HG03159 (cell line): ENCODE data around the gene OSER1.
"Not testable (repeated sequence)": the region's sequence is repeated elsewhere in the genome, so short reads cannot be mapped to it uniquely, and the experiment has no call there.

Source experiments
- ATAC-seq: cut with Tn5 transposase; IDR thresholded peaks from one replicate; pipeline ENCODE4 v1.9.1; 2021; ENCODE audit warnings: mild to moderate bottlenecking, moderate library complexity; ENCODE audit not compliant: unreplicated experiment

OSER1 gene

DNA sequence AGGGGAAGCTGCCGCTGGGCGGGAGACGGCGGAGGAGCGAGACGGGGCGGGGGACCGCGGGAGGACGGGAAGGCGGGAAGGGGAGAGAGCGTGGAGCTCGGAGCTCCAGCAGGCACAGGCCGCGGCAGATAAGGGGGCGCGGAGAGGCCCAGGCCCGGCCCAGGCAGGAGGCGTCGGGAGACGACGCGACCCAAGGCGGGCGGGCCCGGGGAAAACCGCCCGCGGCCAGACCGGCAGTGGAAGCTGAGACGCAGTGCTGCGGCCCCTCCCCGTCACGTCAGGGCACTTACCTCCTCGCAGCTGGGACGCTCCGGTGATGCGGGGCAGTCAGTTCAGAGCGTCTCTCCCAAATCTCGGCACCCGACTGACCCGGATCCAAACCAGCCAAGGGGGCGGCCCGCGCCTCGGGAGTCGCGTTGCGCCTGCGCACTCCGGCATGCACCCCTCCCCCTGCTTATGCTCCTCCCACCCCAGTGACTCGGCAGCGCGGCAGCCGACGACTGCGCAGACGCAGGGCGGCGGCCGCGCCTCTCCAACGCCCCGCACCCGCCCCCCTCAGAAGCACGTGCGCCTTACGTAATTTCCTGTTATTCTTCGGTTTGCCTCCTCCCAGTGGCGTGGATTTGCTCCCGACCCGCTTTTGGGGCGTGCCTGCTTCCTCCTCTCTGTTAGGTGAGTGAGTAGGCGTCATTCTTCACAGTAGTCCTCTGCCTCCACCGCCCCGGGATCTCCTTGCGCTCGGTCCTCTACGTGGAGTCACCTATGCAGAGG is at the start of gene OSER1:
TSS of gene OSER1 (minus strand) at position 366 of the 771 bp plus-strand sequence. CDS start 3,814 bp downstream, outside the sequence.
- ATAC-seq: peak; percentile 82

DNA sequence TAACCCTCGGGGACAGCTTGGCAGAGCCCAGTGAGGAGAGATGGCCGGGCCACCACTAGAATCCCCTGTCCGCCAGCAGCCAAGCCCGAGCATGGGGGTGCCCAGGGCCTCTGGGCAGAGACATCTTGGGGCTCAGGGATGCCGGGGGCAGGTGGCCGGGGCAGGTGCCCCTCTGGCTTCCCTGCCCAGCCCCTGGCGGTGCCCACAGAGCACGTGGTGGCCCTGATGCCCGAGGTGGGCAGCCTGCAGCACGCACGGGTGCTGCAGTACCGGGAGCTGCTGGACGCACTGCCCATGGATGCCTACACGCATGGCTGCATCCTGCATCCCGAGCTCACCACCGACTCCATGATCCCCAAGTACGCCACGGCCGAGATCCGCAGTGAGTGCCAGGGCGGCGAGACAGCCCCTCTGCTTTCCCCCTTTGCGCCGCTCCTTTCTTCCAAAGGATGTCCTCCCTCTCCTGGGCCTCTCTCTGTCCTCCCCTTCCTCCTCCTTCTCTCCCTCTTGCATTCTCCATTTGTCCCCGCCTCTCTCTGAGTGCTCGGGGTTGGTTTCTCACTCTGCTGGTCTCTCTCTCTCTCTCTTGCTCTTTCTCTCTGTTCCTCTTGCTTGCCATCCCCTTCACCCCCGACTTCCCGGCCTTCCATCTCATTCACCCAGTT is 47.8 kb upstream of the OSER1 start:
- no peak for ATAC-seq

DNA sequence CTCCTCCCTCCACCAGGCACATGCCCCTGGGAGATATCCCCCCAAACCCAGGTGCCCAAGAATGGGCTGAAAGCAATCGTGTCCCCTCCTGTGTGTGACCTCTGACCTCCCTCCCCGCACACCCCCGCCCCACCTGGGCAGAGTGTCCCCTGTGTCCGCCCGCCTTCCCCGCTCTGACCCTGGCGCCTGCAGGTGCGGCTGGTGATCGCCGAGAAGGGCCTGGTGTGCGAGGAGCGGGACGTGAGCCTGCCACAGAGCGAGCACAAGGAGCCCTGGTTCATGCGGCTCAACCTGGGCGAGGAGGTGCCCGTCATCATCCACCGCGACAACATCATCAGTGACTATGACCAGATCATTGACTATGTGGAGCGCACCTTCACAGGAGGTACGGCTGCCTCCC is 46.4 kb upstream of the OSER1 start:
- ATAC-seq: no peak

DNA sequence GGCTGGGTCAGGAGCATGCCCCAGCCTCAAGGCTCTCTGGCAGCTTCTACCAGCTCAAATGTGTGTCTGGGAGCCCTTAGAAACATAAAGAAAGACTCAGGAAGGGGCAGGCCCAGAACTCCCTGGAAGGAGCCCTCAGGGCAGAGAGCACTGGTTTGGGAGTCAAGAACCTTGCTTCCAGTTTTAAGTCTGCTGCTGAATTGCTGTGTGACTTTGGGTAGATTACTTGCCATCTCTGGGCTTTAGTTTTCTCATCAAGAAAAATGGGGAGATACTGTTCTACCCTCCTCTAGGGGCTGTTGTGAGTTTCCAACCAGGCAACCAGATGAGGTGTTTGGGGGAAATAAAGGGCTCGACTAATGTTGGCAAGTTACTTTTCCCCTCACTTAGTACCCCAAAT is 45.4 kb upstream of the OSER1 start:
- no peak for ATAC-seq

DNA sequence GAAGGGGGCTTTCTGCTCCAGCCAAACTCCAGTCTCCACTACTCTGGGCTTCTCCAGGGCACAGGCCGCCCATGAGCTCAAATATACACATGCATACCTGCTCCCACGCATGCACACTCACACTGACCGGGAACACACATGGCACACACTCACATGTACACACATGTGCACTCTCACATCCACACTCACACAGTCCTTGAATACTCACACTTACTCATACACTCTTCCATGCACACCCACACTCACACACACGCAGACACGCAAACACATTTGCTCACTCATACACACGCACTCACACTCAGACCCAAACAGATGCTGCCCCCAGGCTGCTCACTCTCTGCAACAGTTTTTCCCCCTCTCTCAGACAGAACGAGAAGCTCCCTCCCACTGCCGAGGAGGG is 43.5 kb upstream of the OSER1 start:
- no peak for ATAC-seq

DNA sequence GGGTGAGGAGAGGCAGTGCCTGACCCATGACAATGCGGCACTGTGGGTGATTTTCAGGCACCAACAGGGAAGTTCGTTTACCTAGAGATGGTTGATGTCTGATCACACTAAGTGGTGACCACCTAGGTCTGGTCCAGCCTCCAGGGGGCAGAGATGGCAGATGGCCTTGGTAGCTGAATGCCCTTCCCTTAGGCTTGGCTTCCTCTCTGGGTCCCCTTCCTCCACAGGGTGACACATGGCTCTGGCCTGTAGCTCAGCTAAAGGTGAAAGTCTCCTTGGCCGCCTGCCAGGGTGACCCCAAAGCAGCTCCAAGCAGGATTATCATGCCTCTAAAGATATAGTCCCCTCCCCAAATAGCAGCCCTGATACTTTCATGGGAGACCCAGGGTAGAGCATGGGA is 43.0 kb upstream of the OSER1 start:
- ATAC-seq: no peak

DNA sequence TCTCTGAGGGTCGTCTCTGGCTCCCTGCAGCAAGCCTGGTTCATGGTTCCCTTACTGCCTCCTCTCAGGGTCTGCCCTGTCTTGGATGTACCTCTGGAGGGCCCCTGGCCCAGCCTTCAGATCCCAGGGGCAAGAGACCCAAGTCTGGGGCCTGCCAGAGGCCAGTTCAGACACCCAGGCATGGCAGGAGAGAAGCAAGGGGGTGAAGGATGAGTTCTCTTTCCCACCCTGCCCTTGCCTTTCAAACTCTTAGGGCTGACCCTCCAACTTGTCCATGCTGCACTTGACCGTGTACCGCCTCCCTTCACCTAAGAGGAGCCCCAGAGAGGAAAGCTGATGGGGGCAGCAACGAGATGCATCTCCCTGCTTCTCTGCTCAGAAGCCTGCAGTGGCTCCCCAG is 40.7 kb upstream of the OSER1 start:
- ATAC-seq: no peak

DNA sequence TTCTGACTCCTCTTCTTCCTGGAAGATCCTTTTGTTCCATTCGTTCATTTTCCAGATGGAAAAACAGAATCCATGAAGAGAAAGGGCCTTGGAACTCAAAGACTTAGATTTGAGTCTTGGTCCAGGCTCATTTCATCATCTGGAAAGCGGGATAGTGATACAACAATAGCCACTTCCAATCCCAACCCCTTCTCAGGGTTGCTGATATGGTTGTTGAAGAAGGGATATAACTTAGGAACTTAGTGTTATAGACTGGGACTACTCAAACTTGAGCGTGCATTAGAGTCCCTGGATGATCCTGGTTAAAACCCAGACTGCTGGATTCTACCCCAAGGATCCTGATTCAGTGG is 37.8 kb upstream of the OSER1 start:
- no peak for ATAC-seq

DNA sequence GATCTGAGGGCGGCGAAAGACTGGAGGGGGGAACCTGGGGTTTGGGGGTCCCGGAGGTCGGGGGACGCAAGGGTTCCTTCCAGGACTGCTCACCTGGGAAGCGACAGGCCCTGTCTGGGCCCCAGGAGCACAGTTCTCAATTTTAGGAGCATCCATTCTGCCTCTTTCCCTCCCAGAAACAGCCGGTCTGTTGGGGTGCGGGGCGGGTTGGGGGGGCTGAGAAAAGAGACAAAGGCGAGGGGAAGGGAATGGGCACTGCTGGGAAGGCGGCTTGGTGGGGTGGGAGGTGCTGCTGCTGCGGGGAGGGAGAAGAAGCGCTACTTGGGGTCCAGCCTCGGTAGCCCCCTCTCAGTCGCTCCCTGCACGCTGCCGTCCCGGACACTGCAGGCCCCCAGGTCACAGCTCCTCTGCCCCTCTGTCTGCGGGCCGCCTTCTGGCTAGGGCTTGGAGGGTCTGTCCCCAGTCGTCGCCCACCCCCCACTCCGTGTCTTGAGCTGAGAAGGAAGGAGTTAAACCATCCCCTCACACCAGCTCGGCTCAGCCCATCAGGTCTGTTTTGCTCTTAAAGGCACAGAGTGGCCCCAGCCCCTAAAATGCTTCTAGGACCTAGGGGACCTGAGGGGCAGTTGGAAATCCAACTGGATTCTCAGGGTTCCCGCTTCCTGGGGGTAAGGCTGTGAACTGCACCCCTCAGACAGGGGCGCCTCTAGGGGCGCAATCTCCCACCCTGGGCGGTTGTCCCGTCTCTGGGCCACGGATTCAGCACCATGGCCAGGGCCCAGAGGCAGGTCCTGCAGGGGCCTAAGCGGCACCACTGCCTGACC is 37.2 kb upstream of the OSER1 start:
- no peak for ATAC-seq

DNA sequence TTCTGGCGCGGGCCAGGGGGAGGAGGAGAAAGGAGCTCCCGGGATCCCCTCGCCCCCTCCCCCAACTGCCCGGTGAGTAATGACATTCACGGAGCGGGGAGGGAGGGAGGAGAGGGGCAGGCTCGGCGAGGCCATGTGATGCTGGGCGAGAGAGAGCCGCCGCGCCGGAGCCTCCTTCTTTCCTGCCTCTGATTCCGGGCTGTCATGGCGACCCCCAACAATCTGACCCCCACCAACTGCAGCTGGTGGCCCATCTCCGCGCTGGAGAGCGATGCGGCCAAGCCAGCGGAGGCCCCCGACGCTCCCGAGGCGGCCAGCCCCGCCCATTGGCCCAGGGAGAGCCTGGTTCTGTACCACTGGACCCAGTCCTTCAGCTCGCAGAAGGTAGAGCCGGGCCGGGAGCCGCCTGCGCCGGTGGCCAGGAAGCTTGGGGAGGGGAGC is 36.6 kb upstream of the OSER1 start, which contains the start of gene GDAP1L1:
TSS of gene GDAP1L1 (plus strand) at position 178 of the 441 bp plus-strand sequence. CDS start at position 205, 27 bp downstream.
- no peak for ATAC-seq

DNA sequence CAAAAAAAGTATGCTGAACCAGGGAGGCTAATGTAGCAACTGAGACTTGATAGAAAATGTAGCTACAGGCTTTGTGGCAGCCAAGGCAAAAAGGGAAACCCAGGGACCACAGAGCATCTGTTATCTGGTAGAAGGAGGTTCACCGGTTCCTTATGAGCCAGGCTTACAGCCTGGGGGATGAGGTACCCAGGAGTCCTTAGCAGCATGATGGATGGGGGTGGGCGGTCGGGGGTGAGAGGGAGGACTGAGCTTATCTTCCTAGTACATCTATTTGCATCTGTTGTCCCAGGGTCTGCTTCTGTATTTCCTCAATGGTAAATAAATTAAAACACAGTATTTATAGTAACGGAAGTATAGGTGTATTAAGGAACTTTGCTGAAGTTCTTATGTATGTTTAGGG is 35.4 kb upstream of the OSER1 start:
- ATAC-seq: no peak

DNA sequence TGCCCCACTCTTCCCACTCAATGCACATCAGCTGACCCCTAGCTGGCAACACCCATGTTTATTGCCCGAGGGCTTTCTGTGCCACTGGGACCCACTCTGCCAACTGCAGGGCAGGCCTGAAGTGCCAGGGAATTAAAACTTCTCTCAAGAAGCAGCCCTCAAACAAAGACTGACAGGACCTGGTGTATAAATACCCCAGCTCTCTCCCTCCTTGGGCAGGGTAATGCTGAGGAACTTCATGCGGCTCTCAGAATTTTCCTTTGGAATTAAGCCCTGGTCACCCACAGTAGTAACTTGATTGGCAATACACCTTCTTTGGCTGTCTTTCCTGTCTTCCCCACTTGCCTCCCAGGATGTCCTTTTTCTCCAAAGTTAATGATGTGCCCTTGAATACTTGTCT is 31.2 kb upstream of the OSER1 start:
- ATAC-seq: no peak

DNA sequence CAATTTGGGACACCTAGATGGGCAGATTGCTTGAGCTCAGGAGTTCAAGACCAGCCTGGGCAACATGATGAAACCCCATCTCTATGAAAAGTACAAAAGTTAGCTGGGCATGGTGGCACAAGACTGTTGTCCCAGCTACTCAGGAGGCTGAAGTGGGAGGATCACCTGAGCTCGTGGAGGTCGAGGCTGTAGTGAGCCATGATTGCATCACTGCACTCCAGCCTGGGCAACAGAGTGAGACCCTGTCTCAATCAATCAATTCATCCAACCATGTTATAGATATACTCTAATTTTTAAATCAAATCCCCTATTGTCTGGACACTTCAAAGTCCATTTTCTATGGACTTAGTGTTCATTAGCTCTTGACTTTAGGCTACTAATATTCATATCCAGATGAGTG is 26.3 kb upstream of the OSER1 start:
- ATAC-seq: not testable (repeated sequence)

DNA sequence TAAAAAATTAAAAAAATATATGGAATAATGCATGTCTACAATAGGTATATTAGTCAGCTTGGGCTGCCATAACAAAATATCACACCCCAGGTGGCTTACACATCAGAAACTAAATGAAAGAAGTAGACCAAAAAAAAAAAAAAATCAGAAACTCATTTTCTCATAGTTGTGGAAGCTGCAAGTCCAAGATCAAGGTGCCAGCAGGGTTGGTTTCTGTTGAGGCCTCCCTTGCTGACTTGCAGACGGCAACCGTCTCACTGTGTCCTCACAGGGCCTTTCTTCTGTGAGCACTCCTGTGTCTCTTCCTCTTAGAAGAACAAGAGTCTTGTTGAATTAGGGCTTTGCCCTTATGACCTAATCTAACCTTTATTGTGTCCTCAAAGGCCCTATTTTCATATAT is 25.1 kb upstream of the OSER1 start:
- no peak for ATAC-seq

DNA sequence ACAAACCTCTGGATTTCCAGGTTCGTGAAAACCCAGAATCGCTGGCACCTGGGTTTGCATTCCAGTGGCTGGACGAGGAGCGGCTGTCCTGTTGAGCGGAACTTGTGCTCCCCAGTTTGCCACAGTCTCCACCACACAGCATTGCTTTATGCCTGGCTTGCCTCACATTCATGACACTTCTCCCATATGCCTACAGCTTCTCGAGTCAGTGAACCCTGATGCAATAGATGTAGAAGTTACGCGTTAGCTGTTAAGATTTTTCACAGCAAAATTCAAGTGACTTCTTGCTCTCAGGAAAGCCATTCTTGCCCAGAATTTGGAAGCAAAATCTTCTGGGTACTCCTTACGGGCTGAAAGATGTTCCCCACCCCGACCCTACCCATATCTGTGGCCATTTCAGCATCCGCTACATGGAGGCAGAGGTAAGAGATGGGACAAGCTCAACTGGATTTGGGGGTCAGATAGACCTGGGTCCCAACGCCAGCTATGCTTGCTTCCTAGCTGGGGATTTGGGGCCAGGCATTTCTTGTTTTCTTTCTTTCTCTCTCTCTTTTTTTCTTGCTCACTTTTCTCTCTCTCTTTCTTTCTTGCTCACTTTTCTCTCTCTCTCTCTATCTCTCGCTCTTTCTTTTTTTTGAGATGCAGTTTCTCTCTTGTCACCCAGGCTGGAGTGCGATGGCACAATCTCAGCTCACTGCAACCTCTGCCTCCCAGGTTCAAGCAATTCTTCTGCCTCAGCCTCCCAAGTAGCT is 24.2 kb upstream of the OSER1 start:
- ATAC-seq: no peak

DNA sequence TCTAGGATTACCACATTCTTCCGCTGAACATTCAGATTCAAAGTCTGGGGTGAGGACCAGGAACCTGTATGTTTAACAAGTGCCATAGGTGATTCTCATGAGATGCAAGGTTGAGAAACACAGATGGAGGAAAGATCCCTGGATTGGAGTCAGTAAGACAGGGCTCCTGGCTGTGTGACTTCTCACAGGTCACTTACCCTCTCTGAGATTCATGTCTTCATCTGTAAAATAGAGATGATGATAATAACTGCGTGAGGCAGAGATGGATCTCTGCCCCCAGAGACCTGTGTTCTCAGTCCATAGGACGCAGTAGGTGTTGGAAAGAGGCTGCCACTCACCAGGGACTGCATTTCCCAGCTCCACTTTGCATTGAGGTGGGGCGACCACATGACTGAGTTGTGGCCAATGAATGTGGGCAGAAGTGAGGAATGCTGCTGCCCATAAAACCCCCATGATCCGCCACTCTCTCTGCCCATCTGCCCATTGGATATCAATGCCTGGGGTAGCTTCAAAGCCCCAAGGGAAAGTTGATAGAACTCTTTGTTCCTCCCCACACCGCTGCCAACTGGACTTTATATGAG is 23.0 kb upstream of the OSER1 start:
- ATAC-seq: no peak

DNA sequence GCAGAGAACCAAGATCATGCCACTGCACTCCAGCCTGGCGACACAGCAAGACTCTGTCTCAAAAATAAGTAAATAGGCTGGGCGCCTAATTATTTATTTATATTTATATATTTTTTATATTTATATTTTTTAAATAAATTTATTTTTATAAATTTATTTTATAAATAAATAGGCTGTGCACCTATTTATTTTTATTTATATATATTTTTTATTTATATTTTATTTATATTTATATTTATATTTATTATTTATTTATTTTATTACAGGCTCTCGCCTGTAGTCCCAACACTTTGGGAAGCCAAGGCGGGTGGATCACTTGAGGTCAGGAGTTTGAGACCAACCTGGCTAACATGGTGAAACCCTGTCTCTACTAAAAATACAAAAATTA is 21.9 kb upstream of the OSER1 start:
- ATAC-seq: not testable (repeated sequence)

DNA sequence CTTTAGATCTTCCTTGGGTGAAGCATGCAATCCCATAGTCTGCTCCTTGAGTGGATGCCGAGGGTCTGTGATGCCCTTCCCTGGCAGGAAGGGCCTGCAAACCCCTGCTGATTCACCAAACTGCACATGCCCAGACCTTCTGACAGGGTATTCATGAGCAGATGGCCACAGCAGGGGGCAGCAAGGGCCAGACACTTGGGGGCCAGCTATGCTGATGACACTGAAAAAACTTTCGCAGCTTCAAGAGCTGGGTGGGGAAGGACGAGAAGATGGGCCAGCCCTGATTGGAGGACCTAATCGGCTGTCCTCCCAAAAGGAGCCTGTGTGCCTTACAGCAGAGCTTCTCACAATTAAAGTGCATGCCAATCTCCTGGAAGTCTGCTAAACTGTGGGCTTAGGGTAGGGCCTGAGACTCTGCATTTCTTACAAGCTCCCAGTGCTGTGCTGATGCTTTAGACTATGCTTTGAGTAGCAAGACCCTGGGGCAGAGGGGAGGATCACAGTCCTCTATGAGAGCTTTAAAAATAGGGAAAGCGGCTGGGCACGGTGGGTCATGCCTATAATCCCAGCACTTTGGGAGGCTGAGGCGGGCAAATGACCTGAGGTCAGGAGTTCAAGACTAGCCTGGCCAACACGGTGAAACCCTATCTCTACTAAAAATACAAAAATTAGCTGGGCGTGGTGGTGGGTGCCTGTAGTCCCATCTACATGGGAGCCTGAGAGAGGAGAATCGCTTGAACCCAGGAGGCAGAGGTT is 21.3 kb upstream of the OSER1 start:
- no peak for ATAC-seq

DNA sequence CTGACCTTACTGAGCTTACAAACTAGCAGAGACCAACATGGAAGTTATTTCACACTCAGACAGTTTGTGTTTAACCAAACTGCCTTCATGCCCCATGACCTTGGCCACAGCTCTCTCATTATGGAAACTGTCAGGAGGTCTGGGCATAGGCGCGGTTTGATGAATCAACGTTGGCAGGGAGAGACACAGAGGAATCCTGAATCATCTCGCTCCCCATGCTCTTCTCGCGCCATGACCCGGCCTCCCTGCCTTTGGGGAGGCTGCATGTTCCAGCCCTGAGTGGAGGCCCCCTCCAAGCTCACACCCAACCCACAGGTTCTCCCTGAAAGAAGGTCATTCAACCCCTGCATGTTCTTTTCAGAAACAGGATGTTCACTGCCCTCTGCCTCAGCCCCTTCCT is 20.6 kb upstream of the OSER1 start:
- ATAC-seq: no peak
